SU-DHL-6 (cell line): ENCODE measurements around the gene FRY.

Experiments used
- CTCF ChIP-seq: fragments of 200-600 bp; sonication (generic); IDR thresholded peaks from one replicate; pipeline ENCODE4 v1.5.1; 2017; ENCODE audit warnings: antibody characterized with exemption, mild to moderate bottlenecking, low read length, moderate library complexity; ENCODE audit not compliant: insufficient read depth, poor library complexity, severe bottlenecking
- EZH2phosphoT487 ChIP-seq: fragments of 200-600 bp; sonication (generic), shearing (Covaris generic); conservative IDR thresholded peaks from 2 replicates; pipeline ENCODE4 v1.6.1; 2018; ENCODE audit warnings: mild to moderate bottlenecking, antibody characterized with exemption, low read length, moderate library complexity, mixed read lengths

GRCh38 chr13:32247887-32248286 is 216.3 kb downstream of the FRY start:
- no peak for TF ChIP-seq CTCF
- no peak for TF ChIP-seq EZH2phosphoT487
